WTC11 (cell line): ENCODE data around the gene MRPL37. TPM values are rescaled to one million over a fixed set of nuclear protein-coding genes. Genes with fewer than 3 reads are reported as not detected.
A peak's percentile ranks its signal among the peaks of the same experiment; 100 is the strongest.

Source experiments
- ATAC-seq: fragments of 200-7000 bp; cut with Tn5 transposase; 2 replicates; pipeline ENCODE4 v1.10.0; 2021; ENCODE audit warnings: mild to moderate bottlenecking, moderate library complexity
- CTCF ChIA-PET: fragments of 300-600 bp; sonication (Branson Sonifier 250); formaldehyde crosslinking; loops from one replicate; lab custom pipeline; 2021; ENCODE audit warnings: antibody characterized with exemption; lab: Charles Lee
- POLR2A ChIA-PET: fragments of 350-600 bp; sonication (Branson Sonifier 250); formaldehyde crosslinking; loops from one replicate; lab custom pipeline; 2021; ENCODE audit warnings: antibody characterized with exemption; lab: Charles Lee
- DNase-seq: peaks from one replicate; pipeline ENCODE4 v3.0.0; 2021; ENCODE audit warnings: low spot score
- H3K27ac Mint-ChIP-seq: 2 replicates; pipeline ENCODE4 v1.8.0; 2021; ENCODE audit warnings: mixed read lengths
- H3K27me3 Mint-ChIP-seq: 2 replicates; pipeline ENCODE4 v1.8.0; 2021; ENCODE audit warnings: low read depth, mild to moderate bottlenecking, moderate library complexity, mixed read lengths
- H3K36me3 Mint-ChIP-seq: 2 replicates; pipeline ENCODE4 v1.8.0; 2021; ENCODE audit warnings: mixed read lengths
- H3K4me1 Mint-ChIP-seq: 2 replicates; pipeline ENCODE4 v1.8.0; 2022; ENCODE audit warnings: mixed read lengths
- H3K4me3 Mint-ChIP-seq: 2 replicates; pipeline ENCODE4 v1.8.0; 2021; ENCODE audit warnings: mild to moderate bottlenecking, moderate library complexity, mixed read lengths
- H3K9me3 Mint-ChIP-seq: 2 replicates; pipeline ENCODE4 v1.8.0; 2021; ENCODE audit warnings: mixed read lengths
- AFF4 ChIP-seq: sonication (generic); formaldehyde crosslinking; IDR thresholded peaks from 2 replicates; pipeline ENCODE4 v1.8.1; 2023; ENCODE audit warnings: mild to moderate bottlenecking, missing genetic modification reagents, borderline replicate concordance
- ETV6 ChIP-seq: sonication (generic); formaldehyde crosslinking; IDR thresholded peaks from 2 replicates; pipeline ENCODE4 v1.8.1; 2022; ENCODE audit warnings: mild to moderate bottlenecking, missing genetic modification reagents
- GABPB1 ChIP-seq: sonication (generic); formaldehyde crosslinking; IDR thresholded peaks from 2 replicates; pipeline ENCODE4 v1.8.1; 2023; ENCODE audit warnings: mild to moderate bottlenecking, missing genetic modification reagents
- GRHL2 ChIP-seq: fragments of 250-450 bp; sonication (Bioruptor Pico); IDR thresholded peaks from 2 replicates; pipeline ENCODE4 v1.8.0; 2022; ENCODE audit warnings: mild to moderate bottlenecking, moderate library complexity; ENCODE audit not compliant: insufficient replicate concordance, severe bottlenecking
- HMGXB4 ChIP-seq: sonication (generic); formaldehyde crosslinking; IDR thresholded peaks from 2 replicates; pipeline ENCODE4 v1.8.1; 2023; ENCODE audit warnings: mild to moderate bottlenecking, moderate library complexity, missing genetic modification reagents
- MLX ChIP-seq: sonication (generic); formaldehyde crosslinking; IDR thresholded peaks from 2 replicates; pipeline ENCODE4 v1.8.1; 2023; ENCODE audit warnings: mild to moderate bottlenecking, missing genetic modification reagents, moderate library complexity
- MXD4 ChIP-seq: fragments of 250-450 bp; sonication (Bioruptor Pico); IDR thresholded peaks from 2 replicates; pipeline ENCODE4 v1.8.0; 2021; ENCODE audit warnings: mild to moderate bottlenecking, moderate library complexity, borderline replicate concordance
- NFATC4 ChIP-seq: fragments of 250-450 bp; sonication (Bioruptor Pico); IDR thresholded peaks from 2 replicates; pipeline ENCODE4 v1.9.0; 2021; ENCODE audit warnings: mild to moderate bottlenecking
- NFE2L1 ChIP-seq: sonication (generic); formaldehyde crosslinking; IDR thresholded peaks from 2 replicates; pipeline ENCODE4 v1.8.1; 2023; ENCODE audit warnings: missing genetic modification reagents
- RELA ChIP-seq: sonication (generic); formaldehyde crosslinking; IDR thresholded peaks from 2 replicates; pipeline ENCODE4 v1.8.1; 2022; ENCODE audit warnings: missing genetic modification reagents, mild to moderate bottlenecking, borderline replicate concordance
- SMAD4 ChIP-seq: sonication (generic); formaldehyde crosslinking; IDR thresholded peaks from 2 replicates; pipeline ENCODE4 v1.8.0; 2022; ENCODE audit warnings: mild to moderate bottlenecking, missing genetic modification reagents
- STAT6 ChIP-seq: sonication (generic); formaldehyde crosslinking; conservative IDR thresholded peaks from 2 replicates; pipeline ENCODE4 v1.8.1; 2023; ENCODE audit warnings: mild to moderate bottlenecking, low read depth, missing genetic modification reagents, moderate library complexity
- TCF7 ChIP-seq: sonication (generic); formaldehyde crosslinking; IDR thresholded peaks from 2 replicates; pipeline ENCODE4 v1.8.0; 2022; ENCODE audit warnings: mild to moderate bottlenecking, low read depth, missing genetic modification reagents, moderate library complexity
- TEAD1 ChIP-seq: sonication (generic); formaldehyde crosslinking; IDR thresholded peaks from 2 replicates; pipeline ENCODE4 v1.8.0; 2022; ENCODE audit warnings: mild to moderate bottlenecking, missing genetic modification reagents
- TEAD4 ChIP-seq: sonication (generic); formaldehyde crosslinking; IDR thresholded peaks from 2 replicates; pipeline ENCODE4 v1.8.0; 2022; ENCODE audit warnings: mild to moderate bottlenecking, missing genetic modification reagents
- ZBTB21 ChIP-seq: sonication (generic); formaldehyde crosslinking; IDR thresholded peaks from 2 replicates; pipeline ENCODE4 v1.8.1; 2023; ENCODE audit warnings: mild to moderate bottlenecking, missing genetic modification reagents, borderline replicate concordance
- ZNF138 ChIP-seq: sonication (generic); formaldehyde crosslinking; conservative IDR thresholded peaks from 2 replicates; pipeline ENCODE4 v1.8.1; 2022; ENCODE audit warnings: mild to moderate bottlenecking, moderate library complexity, missing genetic modification reagents
- ZNF317 ChIP-seq: sonication (generic); formaldehyde crosslinking; IDR thresholded peaks from 2 replicates; pipeline ENCODE4 v1.8.1; 2023; ENCODE audit warnings: low read depth, mild to moderate bottlenecking, moderate library complexity, missing genetic modification reagents, borderline replicate concordance
- ZNF416 ChIP-seq: fragments of 250-450 bp; sonication (Bioruptor Pico); IDR thresholded peaks from 2 replicates; pipeline ENCODE4 v1.9.0; 2021; ENCODE audit warnings: mild to moderate bottlenecking, inconsistent platforms
- ZNF532 ChIP-seq: fragments of 250-450 bp; sonication (Bioruptor Pico); IDR thresholded peaks from 2 replicates; pipeline ENCODE4 v1.9.0; 2021; ENCODE audit warnings: mild to moderate bottlenecking, borderline replicate concordance
- total RNA-seq: library from RNA; stranded (reverse); gene quantifications from 3 replicates; pipeline ENCODE4 v1.2.3, GENCODE V29; 2021

The MRPL37 gene
- total RNA-seq, 1 experiment from 2014 or later, result 143 TPM

- TF ChIP-seq STAT6 (CRISPR knock-in tag) (no peak), ETV6 (CRISPR knock-in tag) (no peak), MXD4 (CRISPR knock-in tag) (no peak), TEAD4 (no peak), AFF4 (CRISPR knock-in tag) (no peak)
- Mint-ChIP-seq H3K9me3 (no peaks in the 10 kb centered on the region), H3K4me3 (no peak overlapping the region), H3K27me3 (no peaks in the 10 kb centered on the region), H3K27ac (peak overlapping the region; percentile 80), H3K4me1 (peaks cover 28% of the 10 kb centered on the region), H3K36me3 (no peaks in the 10 kb centered on the region)
- ChIA-PET POLR2A (interaction anchor here (1.5 to 1.7 kb wide), 2 partner anchors 142 to 144 kb away, joined by 3 to 5 read pairs; partner anchors contain the start of gene SSBP3), CTCF (interaction anchor here (2.2 kb wide), 1 partner anchor 10 kb away, joined by 8 read pairs; no protein-coding TSS in a partner anchor)
- ATAC-seq, result no peak
- no peak for DNase-seq
Observed at GRCh38 chr1:54263601-54264226, 63.7 kb downstream of the MRPL37 start.

- Mint-ChIP-seq H3K27ac (peak overlapping the region; percentile 73), H3K4me3 (no peak overlapping the region), H3K36me3 (peaks cover 2% of the 10 kb centered on the region; the same call in 1 of the 2 replicates), H3K27me3 (no peaks in the 10 kb centered on the region), H3K9me3 (no peaks in the 10 kb centered on the region), H3K4me1 (peaks cover 20% of the 10 kb centered on the region; the same call in 1 of the 2 replicates)
- ChIA-PET CTCF (interaction anchor here (2.2 kb wide), 1 partner anchor 9 kb away, joined by 8 read pairs; no protein-coding TSS in a partner anchor), POLR2A (interaction anchor here (1.5 kb wide), 1 partner anchor 142 kb away, joined by 3 read pairs; no protein-coding TSS in a partner anchor)
- no peak for DNase-seq
- ATAC-seq, result no peak
- TF ChIP-seq RELA (CRISPR knock-in tag), result no peak
- TF ChIP-seq TCF7 (CRISPR knock-in tag), result no peak
- no peak for TF ChIP-seq GABPB1 (CRISPR knock-in tag)
- TF ChIP-seq SMAD4 (CRISPR knock-in tag), result no peak
- no peak for TF ChIP-seq MLX
- TF ChIP-seq NFE2L1, result no peak
- no peak for TF ChIP-seq GRHL2
- TF ChIP-seq ZNF532 (CRISPR knock-in tag), result no peak
- no peak for TF ChIP-seq ZNF138 (CRISPR knock-in tag)
- TF ChIP-seq ZBTB21 (CRISPR knock-in tag), result no peak
- no peak for TF ChIP-seq TEAD1 (CRISPR knock-in tag)
- TF ChIP-seq HMGXB4 (CRISPR knock-in tag), result no peak
- TF ChIP-seq ZNF317, result no peak
- TF ChIP-seq NFATC4 (CRISPR knock-in tag), result no peak
- TF ChIP-seq ZNF416 (CRISPR knock-in tag), result no peak
Observed at GRCh38 chr1:54265126-54265525, 65.2 kb downstream of the MRPL37 start.
